MCF 10A (cell line): ENCODE measurements around the gene PPIF. TPM values are rescaled to one million over a fixed set of nuclear protein-coding genes. Genes with fewer than 3 reads are reported as not detected.

Experiments used
- BruUV-seq: library from RNA; stranded (reverse); fragments of 400-500 nt; replicated peaks from 2 replicates; lab custom pipeline; 2021; lab: Mats Ljungman, UMichigan
- CTCF ChIA-PET: fragments of 300-600 bp; sonication (Branson Sonifier 250); formaldehyde crosslinking; extraction: SDS; loops from one replicate; lab custom pipeline; 2021; ENCODE audit warnings: antibody characterized with exemption, inconsistent platforms; lab: Yijun Ruan, JAX
- POLR2A ChIA-PET: fragments of 300-600, 350-650 bp; sonication (Branson Sonifier 250); formaldehyde crosslinking; extraction: SDS; loops from one replicate; lab custom pipeline; 2020; ENCODE audit warnings: antibody characterized with exemption, inconsistent platforms; lab: Yijun Ruan, JAX
- DNase-seq: peaks from one replicate; pipeline ENCODE4 v3.0.0-alpha.2; 2018; ENCODE audit not compliant: unreplicated experiment
- H3K27ac Mint-ChIP-seq: one replicate; pipeline ENCODE4 v1.8.0; 2022; ENCODE audit warnings: mild to moderate bottlenecking, low read depth, mixed read lengths; ENCODE audit not compliant: unreplicated experiment
- H3K27me3 Mint-ChIP-seq: one replicate; pipeline ENCODE4 v1.8.0; 2022; ENCODE audit warnings: mixed read lengths; ENCODE audit not compliant: insufficient read depth, unreplicated experiment
- H3K36me3 Mint-ChIP-seq: one replicate; pipeline ENCODE4 v1.8.0; 2022; ENCODE audit warnings: mild to moderate bottlenecking, moderate library complexity, mixed read lengths; ENCODE audit not compliant: insufficient read depth, unreplicated experiment
- H3K4me1 Mint-ChIP-seq: one replicate; pipeline ENCODE4 v1.8.0; 2022; ENCODE audit warnings: mixed read lengths; ENCODE audit not compliant: insufficient read depth, unreplicated experiment
- H3K4me3 Mint-ChIP-seq: one replicate; pipeline ENCODE4 v1.8.0; 2022; ENCODE audit warnings: mild to moderate bottlenecking, moderate library complexity, mixed read lengths; ENCODE audit not compliant: unreplicated experiment
- H3K9me3 Mint-ChIP-seq: one replicate; pipeline ENCODE4 v1.8.0; 2022; ENCODE audit warnings: mixed read lengths; ENCODE audit not compliant: unreplicated experiment
- CTCF ChIP-seq: fragments of 200-600 bp; IDR thresholded peaks from one replicate; pipeline ENCODE4 v1.8.0; 2022; ENCODE audit warnings: antibody characterized with exemption, mild to moderate bottlenecking; ENCODE audit not compliant: unreplicated experiment
- intact Hi-C: fragments of 100-400 bp; cut with micrococcal nuclease; formaldehyde crosslinking; loops from 2 replicates; pipeline ENCODE4 v1.14.1; 2022
- total RNA-seq: library from RNA; stranded (reverse); gene quantifications from 2 replicates; pipeline ENCODE4 v1.2.3, GENCODE V29; 2022

PPIF gene
- total RNA-seq, 1 experiment from 2014 or later: 76.5 TPM

GRCh38 chr10:79354615-79355014, 7.3 kb downstream of the PPIF start:
- intact Hi-C loops: no loop called here
- Mint-ChIP-seq H3K4me1 (peaks cover 5% of the 10 kb centered on the region), H3K27ac (no peak overlapping the region), H3K27me3 (no peaks in the 10 kb centered on the region), H3K4me3 (no peak overlapping the region), H3K36me3 (peaks cover 61% of the 10 kb centered on the region), H3K9me3 (no peaks in the 10 kb centered on the region)
- ChIA-PET CTCF (interaction anchor here (1.1 kb wide), 1 partner anchor 10 kb away, joined by 3 read pairs; no protein-coding TSS in a partner anchor), POLR2A (interaction anchor here (1.1 kb wide), 1 partner anchor 126 kb away, joined by 3 read pairs; no protein-coding TSS in a partner anchor)
- BruUV-seq: no TSS peak
- DNase-seq: no peak
- no peak for TF ChIP-seq CTCF

- BruUV-seq: no TSS peak
- CTCF ChIA-PET: no interaction called here
- Mint-ChIP-seq H3K4me1 (no peaks in the 10 kb centered on the region), H3K4me3 (no peak overlapping the region), H3K36me3 (peaks cover 52% of the 10 kb centered on the region), H3K27me3 (peaks cover 3% of the 10 kb centered on the region), H3K9me3 (no peaks in the 10 kb centered on the region), H3K27ac (no peak overlapping the region)
- TF ChIP-seq CTCF: no peak
- POLR2A ChIA-PET: interaction anchor here (1.1 kb wide), 1 partner anchor 125 kb away, joined by 3 read pairs; no protein-coding TSS in a partner anchor
- no peak for DNase-seq
- intact Hi-C loops: no loop called here
Observed at GRCh38 chr10:79355420-79356017, 8.2 kb downstream of the PPIF start.

GRCh38 chr10:79356104-79356503, 8.8 kb downstream of the PPIF start:
- no peak for DNase-seq
- intact Hi-C loops: no loop called here
- CTCF ChIA-PET: interaction anchor here (1.0 to 1.6 kb wide), 2 partner anchors 8 to 10 kb away, joined by 3 to 4 read pairs; no protein-coding TSS in a partner anchor
- POLR2A ChIA-PET: no interaction called here
- H3K27me3 Mint-ChIP-seq: peaks cover 9% of the 10 kb centered on the region
- H3K4me3 Mint-ChIP-seq: no peak overlapping the region
- no peaks in the 10 kb centered on the region for H3K9me3 Mint-ChIP-seq
- no peaks in the 10 kb centered on the region for H3K4me1 Mint-ChIP-seq
- no peak for TF ChIP-seq CTCF
- no peak overlapping the region for H3K27ac Mint-ChIP-seq
- BruUV-seq: no TSS peak
- peaks cover 46% of the 10 kb centered on the region for H3K36me3 Mint-ChIP-seq

- CTCF ChIA-PET: interaction anchor here (1.0 to 1.6 kb wide), 2 partner anchors 11 to 106 kb away, joined by 3 to 4 read pairs; no protein-coding TSS in a partner anchor
- peaks cover 35% of the 10 kb centered on the region for H3K36me3 Mint-ChIP-seq
- no peak overlapping the region for H3K4me3 Mint-ChIP-seq
Observed at GRCh38 chr10:79357180-79357579, 9.9 kb downstream of the PPIF start.

More at GRCh38 chr10:79357180-79357579, 9.9 kb downstream of the PPIF start:
- TF ChIP-seq CTCF: no peak
- Mint-ChIP-seq H3K9me3 (no peaks in the 10 kb centered on the region), H3K27me3 (peaks cover 19% of the 10 kb centered on the region), H3K4me1 (no peaks in the 10 kb centered on the region), H3K27ac (no peak overlapping the region)
- POLR2A ChIA-PET: interaction anchor here (0.6 to 2.3 kb wide), 2 partner anchors 9 to 13 kb away, joined by 3 to 7 read pairs; no protein-coding TSS in a partner anchor
- DNase-seq: no peak
- intact Hi-C loops: no loop called here
- no TSS peak for BruUV-seq
